Stimulated activated CD8-positive, alpha-beta memory T cell treated with anti-CD3 and anti-CD28 coated beads, Interleukin-15, amount 100 ng/mL, for 48 hours (primary cell): ENCODE results near the gene RGS12.

Experiments
- DNase-seq, 2 donors: peaks; one replicate each; pipeline ENCODE4 v3.0.0-alpha.2; 2020; ENCODE audit warnings: low read depth in 2 of 2

Gene RGS12

DNA sequence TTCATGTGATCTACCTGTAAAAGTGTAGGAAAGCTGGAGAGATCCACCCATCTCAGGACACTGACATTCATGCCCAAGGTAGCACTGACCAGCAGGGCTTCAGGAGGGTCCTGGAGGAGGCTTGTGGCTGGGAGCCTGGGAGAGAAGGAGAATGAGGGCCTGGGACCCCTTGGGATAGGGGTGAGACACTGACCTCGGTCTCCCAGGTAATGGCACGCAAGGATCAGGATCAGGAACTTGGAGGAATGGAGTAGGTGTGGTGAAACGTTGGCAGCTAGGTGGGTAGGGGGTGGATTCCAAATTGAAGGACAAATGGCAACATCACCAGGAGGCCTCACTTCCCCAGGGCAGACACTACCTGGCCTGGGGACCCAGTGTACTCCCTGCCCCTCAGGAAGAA, 12.4 kb upstream of the RGS12 start:
- no peak for DNase-seq

DNA sequence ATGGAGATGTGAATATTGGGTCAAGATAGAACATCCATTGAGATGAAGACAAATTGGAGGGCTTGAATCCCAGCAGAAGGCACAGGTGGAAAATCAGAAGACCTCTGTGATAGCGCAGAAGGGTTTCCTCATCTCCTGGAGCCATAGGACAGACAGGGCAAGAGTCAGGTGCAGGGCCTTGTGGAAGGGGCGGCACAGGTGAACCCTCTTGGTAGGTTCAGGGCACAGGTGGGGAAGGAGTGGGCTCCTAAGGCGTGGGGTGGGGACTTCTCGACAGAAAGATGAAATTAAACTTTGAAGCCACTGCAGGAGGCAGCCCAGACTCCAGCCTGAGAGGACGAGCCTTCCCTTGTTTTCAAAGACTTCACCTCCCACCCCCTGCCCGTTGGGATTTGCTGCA, 9.3 kb upstream of the RGS12 start:
- no peak for DNase-seq

DNA sequence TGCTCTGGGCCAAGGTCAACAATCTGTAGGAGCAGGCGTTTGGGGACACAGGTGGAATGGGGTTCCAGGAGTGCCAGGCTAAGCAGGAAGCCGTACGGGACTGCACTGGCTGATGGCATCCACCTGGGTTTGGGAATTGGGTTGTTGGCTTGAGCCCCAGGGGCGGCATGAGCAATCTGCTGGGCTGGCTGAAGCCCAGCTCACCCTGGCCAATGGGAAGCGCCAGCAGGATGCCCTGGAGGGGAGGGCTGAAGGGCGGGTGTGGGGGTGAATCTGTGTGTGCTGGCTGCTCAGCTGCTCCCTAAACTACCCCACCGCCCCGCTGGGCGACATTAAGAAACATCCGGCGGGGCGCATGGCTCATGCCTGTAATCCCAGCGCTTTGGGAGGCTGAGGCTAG, 8.9 kb upstream of the RGS12 start:
- no peak for DNase-seq

DNA sequence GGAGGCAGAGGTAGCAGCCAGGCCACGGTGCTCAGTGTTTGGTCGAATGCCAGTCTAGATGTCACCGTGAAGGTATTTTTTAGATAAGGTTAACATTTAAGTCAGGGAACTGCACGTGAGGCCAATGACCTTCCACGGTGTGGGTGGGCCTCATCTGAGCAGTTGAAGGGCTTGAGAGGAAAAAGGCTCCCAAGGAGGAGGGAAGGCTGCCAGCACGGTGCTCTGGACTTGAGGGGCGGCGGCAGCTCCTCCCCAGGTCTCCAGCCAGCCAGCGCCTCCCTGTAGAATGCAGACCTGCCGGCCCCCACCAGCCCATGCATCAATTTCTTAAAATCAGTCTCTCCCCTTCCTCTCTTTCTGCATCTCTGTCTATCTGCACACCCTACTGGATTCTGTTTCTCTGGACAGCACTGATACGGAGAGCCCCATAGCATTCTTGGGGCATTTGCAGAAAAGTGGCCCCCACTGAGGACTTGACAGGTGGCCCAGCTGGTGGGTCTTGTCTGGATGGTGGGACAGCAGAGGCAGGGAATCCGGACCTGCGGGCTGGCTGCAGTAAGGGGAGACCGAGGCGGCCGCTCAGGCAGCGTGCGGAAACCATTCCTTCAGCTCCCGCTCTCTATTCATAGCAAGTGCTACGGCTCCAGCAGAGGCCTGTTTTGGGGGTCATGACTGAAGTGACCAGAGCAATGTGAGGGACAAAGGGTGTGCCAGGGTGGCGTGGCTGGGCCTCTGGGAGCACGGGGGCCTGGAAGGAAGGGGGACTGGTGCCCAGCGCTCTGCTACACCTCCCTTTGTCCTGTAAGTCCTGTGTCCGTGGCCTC, 7.9 kb upstream of the RGS12 start:
- DNase-seq, result no peak

DNA sequence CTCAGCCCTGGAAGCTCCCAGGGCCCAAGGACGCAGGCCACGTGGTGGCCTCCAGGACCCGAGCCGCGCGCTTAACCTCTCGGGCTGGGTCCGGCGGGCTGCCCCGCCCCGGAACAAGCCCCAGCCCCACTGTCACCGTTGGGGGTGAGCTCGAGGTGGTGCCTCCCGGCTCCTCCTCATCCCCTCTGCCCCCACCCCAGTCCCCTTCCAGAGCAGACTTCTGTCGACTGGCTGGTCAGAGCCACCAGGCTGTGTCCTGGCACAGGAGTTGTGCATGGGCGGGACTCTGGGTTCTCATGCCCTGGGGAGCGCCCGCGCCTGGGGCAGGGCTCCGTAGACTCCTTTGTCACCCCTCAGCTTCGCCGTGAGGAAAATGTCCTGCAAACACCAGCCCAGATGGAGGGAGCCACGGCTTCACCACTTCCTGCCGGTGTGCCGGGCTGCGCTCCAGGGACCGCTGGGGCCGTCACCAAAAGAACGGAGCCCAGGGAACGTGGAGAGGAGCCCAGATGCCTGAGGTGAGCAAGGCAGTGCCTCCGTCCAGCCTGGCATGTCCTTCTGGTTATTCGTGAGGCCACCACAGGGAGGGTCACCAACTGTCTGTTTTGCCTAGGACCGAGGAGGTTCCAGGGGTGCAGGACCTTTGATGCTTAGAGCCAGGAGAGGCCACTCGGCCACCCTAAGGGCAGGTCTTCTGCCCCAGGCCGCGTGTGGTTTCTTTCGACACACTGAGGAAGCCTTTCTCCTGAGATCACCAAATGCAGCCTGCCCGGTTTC, 7.1 kb upstream of the RGS12 start:
- no peak for DNase-seq

DNA sequence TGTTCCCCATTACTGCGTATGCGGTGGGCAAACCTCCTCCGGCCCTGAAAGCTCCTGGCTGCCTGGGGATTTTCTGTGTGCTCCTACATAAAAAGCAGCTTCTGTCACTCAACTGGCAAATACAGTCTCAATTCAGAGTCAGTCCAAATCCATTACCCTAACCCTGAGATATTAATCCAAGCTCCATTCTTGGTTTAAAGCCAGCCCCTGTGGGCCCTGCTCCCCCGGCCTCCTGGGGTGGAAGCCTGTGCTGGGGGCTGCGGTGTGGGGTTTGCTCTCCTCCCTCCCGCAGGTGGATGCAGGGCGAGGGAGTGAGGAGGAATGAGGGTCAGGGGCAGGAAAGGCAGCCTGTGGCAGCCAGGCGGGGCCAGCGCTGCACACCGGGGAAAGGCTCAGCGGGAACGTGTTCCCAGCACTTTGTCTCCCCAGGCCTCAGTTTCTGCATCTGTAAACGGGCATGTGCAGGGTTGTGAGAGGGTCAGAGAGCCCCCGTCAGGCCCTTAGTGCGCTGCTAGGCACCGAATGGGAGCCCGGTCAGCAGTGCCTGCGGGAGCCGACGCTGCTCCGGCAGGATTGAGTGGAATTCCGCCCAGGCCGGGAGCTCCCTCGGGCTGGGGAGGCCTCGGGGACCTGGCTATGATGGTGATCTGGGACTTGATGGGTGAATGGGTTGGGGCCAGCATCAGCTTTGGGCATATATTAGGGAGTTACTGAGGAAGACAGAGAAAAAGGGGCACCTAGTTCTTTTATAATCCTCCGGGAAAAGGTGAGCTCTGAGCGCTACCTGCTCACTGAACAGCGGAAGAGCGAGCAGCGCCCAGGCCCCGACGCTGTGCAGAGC, 6.3 kb upstream of the RGS12 start:
- DNase-seq, result no peak

DNA sequence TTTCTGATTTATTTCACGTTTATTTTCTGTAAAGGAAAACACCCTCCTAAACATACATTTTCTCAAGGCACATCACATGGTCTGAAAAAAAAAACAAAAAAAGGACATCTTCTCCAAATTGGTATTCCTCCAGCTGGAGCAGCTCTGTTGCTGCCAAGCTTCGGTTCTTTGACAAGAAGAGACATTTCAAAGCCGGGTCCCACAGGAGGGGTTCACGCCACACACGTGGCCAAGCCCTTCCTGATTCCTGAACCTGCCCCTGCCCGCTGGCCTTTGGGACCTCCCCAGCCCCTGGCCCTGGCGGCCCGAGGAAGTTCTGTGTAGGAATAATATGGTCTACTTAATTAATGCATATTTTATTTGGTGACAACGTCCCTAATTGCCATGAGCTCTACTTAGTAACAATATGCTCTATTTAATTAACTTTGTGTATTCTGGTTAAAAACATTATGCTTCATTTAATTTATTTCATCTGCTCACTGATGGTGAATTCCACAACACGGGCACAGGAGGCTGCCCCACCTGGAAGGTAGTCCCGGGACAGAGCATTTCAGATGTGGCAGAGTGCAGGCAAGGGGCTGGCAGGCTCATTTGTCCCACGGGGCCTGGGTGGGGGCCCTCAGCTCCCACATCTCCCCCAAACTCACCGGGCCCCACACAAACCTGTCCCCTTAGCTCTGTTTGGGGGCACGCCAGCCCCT, 5.4 kb upstream of the RGS12 start:
- DNase-seq, result no peak

DNA sequence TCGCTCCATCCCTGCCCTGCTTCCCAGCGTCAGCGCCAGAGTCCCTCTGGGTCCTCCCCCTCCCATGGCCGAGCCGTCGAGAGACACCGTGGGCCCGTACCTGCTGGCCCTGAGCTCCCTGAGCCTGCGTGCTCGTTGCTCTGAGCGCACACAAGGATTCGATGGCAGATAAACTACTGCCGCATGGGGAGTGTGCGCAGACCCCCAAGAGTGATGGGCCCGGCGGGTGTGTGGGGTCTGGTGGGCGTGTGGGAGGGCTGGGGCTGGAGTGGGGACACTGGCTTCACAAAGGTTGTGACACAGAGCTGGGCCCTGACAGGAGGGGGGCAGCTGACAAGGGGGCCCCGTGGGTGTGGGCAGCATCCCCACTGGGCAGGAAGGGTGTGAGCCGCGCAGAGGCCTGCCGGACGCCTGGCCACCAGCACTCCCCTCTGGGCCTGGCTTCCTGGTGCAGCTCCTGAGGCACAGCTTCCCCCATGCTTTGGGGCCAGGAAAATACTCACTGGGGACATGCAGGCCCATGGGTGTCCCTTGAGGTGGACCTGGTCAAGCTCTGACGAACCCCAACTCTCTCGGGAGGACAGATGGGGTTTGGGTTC, 4.8 kb upstream of the RGS12 start:
- DNase-seq, result no peak

DNA sequence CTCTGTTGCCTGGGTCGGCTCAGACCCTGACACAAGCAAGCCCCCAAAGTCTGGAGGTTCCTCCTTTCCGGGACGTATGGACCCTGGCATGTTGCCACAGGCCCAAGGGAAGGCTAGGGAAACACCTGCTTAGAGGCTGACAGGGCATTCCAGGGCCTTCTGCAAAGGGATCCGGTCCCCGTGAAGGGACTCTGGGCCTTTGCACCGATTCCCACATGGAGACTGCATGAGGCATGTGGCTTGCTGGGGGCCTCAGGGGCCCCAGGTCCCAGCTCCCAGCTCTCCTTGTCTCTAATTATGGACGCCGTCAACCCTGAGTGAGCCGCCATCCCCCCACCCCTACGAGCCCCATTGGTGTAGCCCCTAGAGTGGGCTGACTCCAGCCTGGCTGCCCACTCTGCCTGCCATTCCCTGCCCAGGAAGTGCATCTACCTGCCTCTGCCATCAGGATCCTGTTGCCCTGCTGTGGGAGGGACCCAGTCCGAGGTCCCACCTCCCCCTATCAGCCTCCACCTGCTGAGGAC, 4.2 kb upstream of the RGS12 start:
- DNase-seq, result no peak

DNA sequence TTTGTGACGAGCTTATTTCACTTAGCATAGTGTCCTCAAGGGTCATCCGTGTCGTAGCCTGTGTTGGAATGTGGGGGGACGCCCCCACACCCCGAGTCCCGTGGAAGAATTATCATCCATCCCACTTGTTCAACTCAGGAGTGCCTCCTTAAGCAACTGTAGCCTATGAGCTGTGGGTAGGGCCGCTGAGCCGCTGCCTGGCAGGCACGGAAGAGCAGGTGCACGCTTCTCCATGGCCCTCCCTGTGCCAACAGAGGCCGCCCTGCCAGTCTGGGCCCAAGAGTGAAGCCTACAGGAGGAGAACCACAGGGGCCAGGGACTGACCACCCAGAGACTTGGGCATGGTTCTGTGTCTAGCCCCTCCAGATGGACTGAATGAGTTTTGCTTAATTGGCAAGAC, 2.3 kb upstream of the RGS12 start:
- no peak for DNase-seq

DNA sequence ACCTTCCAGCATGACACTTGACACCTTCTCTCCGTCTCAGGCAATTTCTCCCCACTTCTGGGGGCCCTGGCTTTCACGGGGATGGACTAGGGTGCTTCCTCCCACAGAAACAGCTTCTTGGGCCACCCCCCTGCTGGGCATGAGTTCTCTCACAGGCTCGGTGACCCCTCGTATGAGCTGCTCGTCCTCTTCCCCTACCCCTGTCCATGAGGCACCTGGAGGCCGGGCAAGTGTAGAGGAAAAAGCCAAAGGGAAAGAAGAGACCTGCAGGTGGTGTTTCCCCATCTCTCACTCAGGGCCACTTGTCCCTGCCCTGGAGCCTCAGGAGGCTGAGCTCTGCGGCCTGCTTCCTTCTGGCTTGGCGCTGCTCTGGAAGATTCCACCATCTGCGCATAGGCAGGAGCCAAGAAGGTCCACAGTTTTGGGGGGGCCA, 1.9 kb upstream of the RGS12 start:
- no peak for DNase-seq

DNA sequence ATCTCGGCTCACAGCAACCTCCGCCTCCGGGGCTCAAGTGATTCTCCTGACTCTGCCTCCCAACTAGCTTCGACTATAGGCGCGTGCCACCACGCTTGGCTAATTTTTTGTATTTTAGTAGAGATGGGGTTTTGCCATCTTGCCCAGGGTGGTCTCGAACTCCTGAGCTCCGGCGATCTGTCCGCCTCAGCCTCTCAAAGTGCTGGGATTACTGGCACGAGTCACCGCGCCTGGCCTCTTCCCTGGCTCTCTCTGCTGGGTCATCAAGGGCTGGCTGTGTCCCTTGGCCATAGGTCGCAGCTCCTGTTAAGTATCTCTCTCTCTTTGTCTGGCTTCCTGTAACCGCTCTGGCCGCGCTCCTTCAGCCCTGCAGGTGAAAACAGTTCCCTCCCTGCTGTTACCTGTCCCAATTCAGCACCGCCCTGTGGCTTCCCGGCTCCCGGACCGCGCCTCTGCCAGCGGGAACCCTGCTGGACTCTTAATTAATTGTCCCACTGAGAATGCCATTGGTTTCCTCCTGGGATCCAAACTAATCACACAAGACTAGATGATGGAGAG, 1.3 kb upstream of the RGS12 start:
- no peak for DNase-seq

DNA sequence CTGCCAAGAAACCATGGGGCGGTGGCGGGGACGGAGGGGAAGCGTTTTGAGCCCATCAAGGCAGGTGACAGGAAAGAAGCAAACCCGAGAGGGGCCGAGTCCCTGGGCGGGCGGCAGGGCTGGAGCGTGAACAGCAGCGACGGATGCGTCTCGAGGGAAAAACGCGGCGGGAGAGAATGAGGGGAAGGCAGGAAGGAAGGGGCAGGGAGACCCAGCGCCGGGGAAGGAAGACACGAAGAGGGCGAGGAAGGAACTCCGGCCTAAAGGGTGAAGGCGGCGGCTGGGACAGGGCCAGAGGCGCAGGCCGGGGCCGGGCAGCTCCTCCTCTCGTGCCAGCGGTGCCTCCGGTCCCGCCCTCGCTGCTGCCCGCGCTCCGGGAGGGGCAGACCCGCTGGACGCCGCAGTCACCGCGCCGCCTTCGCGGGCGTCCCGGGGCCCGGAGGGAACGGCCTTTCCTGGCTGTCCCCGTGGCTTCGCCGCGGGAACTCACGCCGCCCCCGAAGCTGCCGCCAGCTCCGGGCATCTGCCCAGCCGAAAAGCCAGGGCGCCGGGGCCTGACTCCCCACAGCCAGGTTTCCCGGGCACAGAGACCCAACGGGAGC, 751 bp upstream of the RGS12 start:
- no peak for DNase-seq

DNA sequence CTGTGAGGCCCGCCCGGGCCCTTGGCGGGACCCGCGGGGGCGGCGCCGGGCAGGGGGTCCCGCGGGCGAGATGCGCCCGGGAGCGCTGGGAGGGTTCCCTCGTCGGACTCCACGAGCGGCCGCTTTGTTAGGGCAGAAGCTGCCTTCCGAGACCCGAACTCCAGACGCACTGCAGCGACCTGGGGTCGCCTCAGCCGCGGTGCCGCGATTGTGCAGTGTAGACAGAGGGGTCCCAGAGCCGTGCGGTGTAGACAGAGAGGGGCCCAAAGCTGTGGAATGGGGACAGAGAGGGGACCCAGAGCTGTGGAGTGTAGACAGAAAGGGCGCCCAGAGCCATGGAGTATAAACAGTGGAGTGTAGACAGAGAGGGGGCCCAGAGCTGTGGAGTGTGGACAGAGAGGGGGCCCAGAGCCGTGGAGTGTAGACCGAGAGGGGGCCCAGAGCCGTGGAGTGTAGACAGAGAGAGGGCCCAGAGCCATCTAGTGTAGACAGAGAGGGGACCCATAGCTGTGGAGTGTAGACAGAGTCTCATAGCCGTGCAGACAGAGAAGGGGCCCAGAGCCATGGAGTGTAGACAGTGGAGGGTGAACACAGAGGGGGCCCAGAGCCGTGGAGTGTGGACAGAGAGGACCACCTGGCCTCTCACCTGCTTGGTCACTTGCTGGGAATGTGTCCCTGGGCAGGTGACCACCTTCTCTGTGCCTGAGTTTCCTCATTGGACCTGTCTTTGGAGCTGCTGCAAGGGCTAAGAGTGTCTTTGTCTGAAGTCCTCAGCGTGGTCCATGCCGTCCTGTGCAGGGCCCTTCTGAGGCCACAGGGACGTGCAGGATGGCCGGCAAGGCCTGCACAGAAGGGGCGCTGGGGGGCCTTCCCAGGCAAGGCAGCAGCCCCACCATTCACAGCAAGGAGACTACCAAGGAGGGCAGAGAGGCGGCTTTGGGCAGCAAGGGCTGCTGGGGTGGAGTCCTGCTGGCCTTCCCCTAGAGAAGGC, 875 bp downstream of the RGS12 start:
- DNase-seq, result no peak

DNA sequence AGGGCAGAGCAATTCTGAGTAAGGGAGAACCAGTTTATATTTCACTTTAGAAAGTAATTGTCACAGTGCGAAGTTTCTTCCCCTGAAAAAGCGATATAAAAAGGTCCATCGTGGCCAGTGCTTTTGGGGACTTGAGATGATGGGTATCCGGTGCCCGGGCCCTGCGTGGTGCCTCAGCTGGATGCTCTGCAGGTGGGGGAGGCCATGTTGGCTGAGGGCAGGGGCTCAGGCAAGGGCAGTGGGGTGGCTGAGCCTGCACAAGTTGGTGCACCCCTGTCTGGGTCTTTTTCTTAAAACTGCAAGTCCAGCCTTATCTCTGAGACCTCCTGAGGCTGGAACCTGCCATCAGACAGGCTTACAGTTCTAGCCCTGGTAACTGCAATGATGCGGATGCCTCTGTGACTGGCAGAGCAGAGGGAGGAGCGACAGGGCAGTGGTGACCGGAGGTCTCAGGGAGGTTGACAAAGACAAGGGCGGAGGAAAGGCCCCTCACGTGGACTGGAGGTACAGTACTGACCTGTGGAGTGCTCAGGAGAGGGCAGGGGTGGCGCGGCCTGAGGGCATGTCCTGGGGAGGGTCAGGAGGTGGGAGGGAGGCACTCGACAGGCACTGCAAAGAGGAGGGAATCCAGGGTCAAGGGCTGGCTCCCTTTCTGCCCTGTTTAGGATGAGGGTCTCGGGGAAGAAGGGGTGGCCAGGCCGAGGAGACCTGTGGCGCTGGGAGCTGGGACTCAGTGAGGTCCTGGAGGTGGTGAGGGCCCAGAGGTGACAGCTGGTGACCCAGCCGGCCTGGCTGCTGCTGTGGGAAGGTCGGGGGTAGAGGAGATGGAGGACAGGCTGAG, 1.8 kb downstream of the RGS12 start:
- DNase-seq, result no peak

DNA sequence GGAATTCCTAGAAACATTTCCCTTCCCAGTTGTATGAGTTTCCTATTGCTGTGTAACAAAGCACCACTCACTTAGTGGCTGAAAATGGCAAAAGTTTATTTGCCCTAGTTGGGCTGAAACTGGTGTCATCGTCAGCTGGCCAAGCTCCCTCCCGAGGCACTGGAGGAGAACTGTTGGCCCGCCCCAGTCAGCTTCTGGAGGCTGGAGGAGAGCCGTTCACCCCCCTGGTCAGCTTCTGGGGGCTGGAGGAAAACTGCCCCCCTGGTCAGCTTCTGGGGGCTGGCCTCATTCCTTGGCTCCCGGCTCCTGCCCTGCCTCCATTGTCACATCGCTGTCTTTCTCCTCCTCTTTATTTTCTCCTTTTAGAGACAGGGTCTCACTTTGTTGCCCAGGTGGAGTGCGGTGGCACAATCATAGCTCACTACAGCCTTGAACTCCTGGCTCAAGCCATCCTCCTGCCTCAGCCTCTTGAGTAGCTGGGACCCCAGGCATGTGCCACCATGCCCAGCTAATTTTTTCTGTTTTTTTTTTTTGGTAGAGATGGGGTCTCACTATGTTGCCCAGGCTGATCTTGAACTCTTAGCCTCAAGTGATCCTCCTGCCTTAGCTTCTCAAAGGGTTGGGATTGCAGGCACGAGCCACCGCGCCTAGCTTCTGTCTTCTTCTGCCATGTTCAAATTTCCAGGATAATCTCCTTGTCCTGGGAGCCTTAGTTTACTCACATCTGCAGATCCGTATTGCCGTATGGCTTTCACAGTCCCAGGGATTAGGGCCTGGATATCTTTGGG, 3.2 kb downstream of the RGS12 start:
- no peak for DNase-seq

DNA sequence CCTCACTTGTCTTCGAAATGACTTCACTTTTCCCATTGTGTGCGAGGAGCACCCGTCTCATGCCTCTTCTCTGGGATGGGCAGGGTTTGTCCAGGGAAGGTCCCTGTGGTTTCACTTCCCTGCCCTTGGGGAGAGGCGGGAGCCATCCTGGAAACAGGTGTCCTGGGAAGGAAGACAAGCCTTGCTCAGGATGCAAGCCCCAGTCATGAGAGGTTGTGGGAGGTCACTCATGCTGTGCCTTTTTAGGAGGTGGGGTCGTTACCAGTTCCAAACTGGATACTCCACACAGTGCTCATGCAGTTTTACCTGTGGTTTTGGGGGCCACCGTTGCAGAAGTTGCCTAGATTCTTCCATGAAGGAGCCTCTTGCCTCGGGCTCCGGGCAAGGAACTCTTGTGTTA, 3.8 kb downstream of the RGS12 start:
- no peak for DNase-seq
